Tibial artery (tissue), 4 donors: ENCODE results near the gene AASS.

ENCODE experiments used
- DNase-seq, 2 donors: peaks; one replicate each; pipeline ENCODE4 v3.0.0-alpha.2; 2019
- H3K27ac ChIP-seq, 2 donors: fragments of 200-600 bp; sonication (generic) in 1 of 2; 1 replicate in 1 of 2; 2 replicates in 1 of 2; pipeline ENCODE4 v1.5.1; 2018 to 2019; ENCODE audit warnings: mild to moderate bottlenecking in 1 of 2
- H3K27me3 ChIP-seq, 2 donors: fragments of 200-600 bp; sonication (generic) in 1 of 2; one replicate each; pipeline versions ENCODE4 v1.5.1 to v1.6.0; 2016 to 2019
- H3K36me3 ChIP-seq, 3 donors: fragments of 200-600 bp; sonication (generic) in 2 of 3; one replicate each; pipeline ENCODE4 v1.5.1; 2016 to 2019; ENCODE audit warnings: mild to moderate bottlenecking in 2 of 3
- H3K4me1 ChIP-seq, 4 donors: fragments of 200-600 bp; sonication (generic) in 2 of 4; 1 replicate in 3 of 4; 2 replicates in 1 of 4; pipeline ENCODE4 v1.5.1; 2016 to 2019
- H3K4me3 ChIP-seq, 2 donors: fragments of 200-600 bp; sonication (generic) in 1 of 2; 1 replicate in 1 of 2; 2 replicates in 1 of 2; pipeline ENCODE4 v1.5.1; 2018 to 2019; ENCODE audit warnings: mild to moderate bottlenecking in 2 of 2
- H3K9me3 ChIP-seq, 3 donors: fragments of 200-600 bp; sonication (generic) in 1 of 3; one replicate each; pipeline ENCODE4 v1.5.1; 2016 to 2019
- CTCF ChIP-seq, 2 experiments: fragments of 200-600 bp in 1 of 2; fragments of 450-650 bp in 1 of 2; IDR thresholded peaks; one replicate each; pipeline ENCODE4 v1.5.1; 2017 to 2019; ENCODE audit warnings: antibody characterized with exemption in 2 of 2, mild to moderate bottlenecking in 1 of 2, moderate library complexity in 1 of 2
- intact Hi-C: fragments of 100-400 bp; cut with DNase I; formaldehyde crosslinking; loops from one replicate; pipeline ENCODE4 v1.15.0; 2023; ENCODE audit warnings: low total_unique reads

Gene AASS

GRCh38 chr7:122046402-122046801, 97.6 kb downstream of the AASS start:
- Histone ChIP-seq H3K27me3 (no peaks in the 10 kb centered on the region), H3K4me1 (no peaks in the 10 kb centered on the region), H3K9me3 (no peaks in the 10 kb centered on the region), H3K36me3 (no peaks in the 10 kb centered on the region), H3K4me3 (no peak overlapping the region), H3K27ac (no peak overlapping the region)
- TF ChIP-seq CTCF (IDR thresholded peaks at IDR 0.05), result no peak
- intact Hi-C loops, result no loop called here
- DNase-seq, result no peak

GRCh38 chr7:122040147-122040546, 103.9 kb downstream of the AASS start:
- TF ChIP-seq CTCF (IDR thresholded peaks at IDR 0.05), result no peak
- no peaks in the 10 kb centered on the region for H3K9me3 ChIP-seq
- intact Hi-C loops, result no loop called here
- H3K4me1 ChIP-seq, result no peaks in the 10 kb centered on the region
- H3K36me3 ChIP-seq, result no peaks in the 10 kb centered on the region
- no peak for DNase-seq
- no peak overlapping the region for H3K27ac ChIP-seq
- H3K27me3 ChIP-seq, result no peaks in the 10 kb centered on the region
- H3K4me3 ChIP-seq, result no peak overlapping the region

- Histone ChIP-seq H3K4me3 (no peak overlapping the region), H3K4me1 (no peaks in the 10 kb centered on the region), H3K9me3 (no peaks in the 10 kb centered on the region), H3K27ac (no peak overlapping the region), H3K36me3 (no peaks in the 10 kb centered on the region), H3K27me3 (no peaks in the 10 kb centered on the region)
- no peak for TF ChIP-seq CTCF (IDR thresholded peaks at IDR 0.05)
- intact Hi-C loops, result no loop called here
- no peak for DNase-seq
Measured at GRCh38 chr7:122038904-122039303, 105.1 kb downstream of the AASS start.

- H3K27me3 ChIP-seq, result no peaks in the 10 kb centered on the region
- no peak for TF ChIP-seq CTCF (IDR thresholded peaks at IDR 0.05)
- H3K9me3 ChIP-seq, result no peaks in the 10 kb centered on the region
- intact Hi-C loops, result no loop called here
- H3K36me3 ChIP-seq, result no peaks in the 10 kb centered on the region
- no peak overlapping the region for H3K4me3 ChIP-seq
- no peak overlapping the region for H3K27ac ChIP-seq
- no peak for DNase-seq
- no peaks in the 10 kb centered on the region for H3K4me1 ChIP-seq
Measured at GRCh38 chr7:122038134-122038533, 105.9 kb downstream of the AASS start.

GRCh38 chr7:122035876-122036275, 108.2 kb downstream of the AASS start:
- Histone ChIP-seq H3K27me3 (no peaks in the 10 kb centered on the region), H3K36me3 (no peaks in the 10 kb centered on the region), H3K9me3 (no peaks in the 10 kb centered on the region), H3K4me1 (no peaks in the 10 kb centered on the region), H3K4me3 (no peak overlapping the region), H3K27ac (no peak overlapping the region)
- TF ChIP-seq CTCF (IDR thresholded peaks at IDR 0.05), result no peak
- no peak for DNase-seq
- intact Hi-C loops, result no loop called here

GRCh38 chr7:122033641-122034040, 110.4 kb downstream of the AASS start:
- H3K4me3 ChIP-seq, result no peak overlapping the region
- intact Hi-C loops, result no loop called here
- no peaks in the 10 kb centered on the region for H3K27me3 ChIP-seq
- DNase-seq, result no peak
- H3K9me3 ChIP-seq, result no peaks in the 10 kb centered on the region
- no peaks in the 10 kb centered on the region for H3K36me3 ChIP-seq
- H3K27ac ChIP-seq, result no peak overlapping the region
- TF ChIP-seq CTCF (IDR thresholded peaks at IDR 0.05), result no peak
- H3K4me1 ChIP-seq, result no peaks in the 10 kb centered on the region
